HG03575 (cell line): Measurements from ENCODE around the gene CKMT1B.
"Not testable (repeated sequence)": the region's sequence is repeated elsewhere in the genome, so short reads cannot be mapped to it uniquely, and the experiment has no call there.

Experiments
- ATAC-seq: cut with Tn5 transposase; IDR thresholded peaks from one replicate; pipeline ENCODE4 v1.9.1; 2021; ENCODE audit not compliant: unreplicated experiment, insufficient number of reproducible peaks, low FRiP score; ENCODE audit errors: extremely low read depth

The CKMT1B gene

GRCh38 chr15:43593328-43594190, at the start of gene CKMT1B:
CKMT1B (plus strand) TSS chr15:43594027; CDS start chr15:43594219, 192 bp downstream.
- not testable (repeated sequence) for ATAC-seq

GRCh38 chr15:43544266-43544665, 49.6 kb upstream of the CKMT1B start:
- ATAC-seq = no peak

GRCh38 chr15:43545426-43545825, 48.4 kb upstream of the CKMT1B start:
- no peak for ATAC-seq

- ATAC-seq = no peak
These were observed 46.3 kb upstream of the CKMT1B start for GRCh38 chr15:43547539-43547938.

GRCh38 chr15:43550527-43551363, 43.1 kb upstream of the CKMT1B start:
- ATAC-seq = no peak

- no peak for ATAC-seq
These were observed 41.6 kb upstream of the CKMT1B start for GRCh38 chr15:43552256-43552655.

- no peak for ATAC-seq
These were observed 40.8 kb upstream of the CKMT1B start for GRCh38 chr15:43552986-43553385.

- ATAC-seq = not testable (repeated sequence)
These were observed 31.1 kb upstream of the CKMT1B start for GRCh38 chr15:43562753-43563152.

GRCh38 chr15:43563793-43564192, 30.0 kb upstream of the CKMT1B start:
- not testable (repeated sequence) for ATAC-seq

GRCh38 chr15:43566615-43567014, 27.2 kb upstream of the CKMT1B start:
- ATAC-seq = not testable (repeated sequence)

- ATAC-seq = not testable (repeated sequence)
These were observed 19.2 kb upstream of the CKMT1B start for GRCh38 chr15:43574607-43575006.

GRCh38 chr15:43589778-43590466, 3.9 kb upstream of the CKMT1B start, which contains the start of gene PPIP5K1:
PPIP5K1 (minus strand) TSS chr15:43590208; CDS start chr15:43584504, 5,704 bp downstream.
- ATAC-seq = peak; percentile 73

GRCh38 chr15:43592841-43593240, 986 bp upstream of the CKMT1B start:
- not testable (repeated sequence) for ATAC-seq

- not testable (repeated sequence) for ATAC-seq
These were observed 5.3 kb downstream of the CKMT1B start for GRCh38 chr15:43599131-43599530.

- ATAC-seq = not testable (repeated sequence)
These were observed 6.4 kb downstream of the CKMT1B start for GRCh38 chr15:43600200-43600599.

GRCh38 chr15:43602233-43602632, 8.4 kb downstream of the CKMT1B start:
- not testable (repeated sequence) for ATAC-seq

GRCh38 chr15:43617750-43618149, 23.9 kb downstream of the CKMT1B start:
- ATAC-seq = not testable (repeated sequence)

- ATAC-seq = not testable (repeated sequence)
These were observed 24.9 kb downstream of the CKMT1B start, which contains the start of gene STRC for GRCh38 chr15:43618700-43619099. STRC (minus strand) TSS chr15:43618800; CDS start chr15:43618722, 78 bp downstream.
